AG04450 (cell line): ENCODE results near the gene MAML3. TPM values are rescaled to one million over a fixed set of nuclear protein-coding genes. Genes with fewer than 3 reads are reported as not detected.

ENCODE experiments used
- CTCF ChIA-PET: fragments of 300-600, 350-600 bp; formaldehyde crosslinking; extraction: SDS; loops from one replicate; lab custom pipeline; 2022; ENCODE audit warnings: antibody characterized with exemption, inconsistent platforms; lab: Charles Lee
- POLR2A ChIA-PET: fragments of 350-600 bp; formaldehyde crosslinking; extraction: SDS; loops from one replicate; lab custom pipeline; 2021; ENCODE audit warnings: antibody characterized with exemption, inconsistent platforms; lab: Yijun Ruan, JAX
- DNase-seq: peaks from one replicate; pipeline ENCODE4 v3.0.0-alpha.2; 2011; ENCODE audit warnings: low read depth, low spot score
- H3K27ac ChIP-seq: one replicate; pipeline ENCODE4 v1.5.1; 2012; ENCODE audit warnings: low read depth, low read length, control low read depth
- H3K27me3 ChIP-seq: one replicate; pipeline ENCODE4 v1.6.0; 2012; ENCODE audit warnings: low read length; ENCODE audit not compliant: control insufficient read depth, insufficient read depth
- H3K4me3 ChIP-seq: 2 replicates; pipeline ENCODE4 v1.5.1; 2011; ENCODE audit warnings: mild to moderate bottlenecking, low read depth, low read length, control low read depth
- H3K9me3 ChIP-seq: 2 replicates; pipeline ENCODE4 v1.5.1; 2012; ENCODE audit warnings: low read length; ENCODE audit not compliant: control insufficient read depth, insufficient read depth
- CTCF ChIP-seq: IDR thresholded peaks from 2 replicates; pipeline ENCODE4 v1.5.1; 2011; ENCODE audit warnings: low read depth, low read length, control low read depth, inconsistent platforms
- polyA plus RNA-seq: library from polyadenylated mRNA; depleted of rRNA; stranded (reverse); fragments of >200 nt; gene quantifications from 2 replicates; pipeline ENCODE4 v1.2.3, GENCODE V29; 2011

The MAML3 gene
- polyA plus RNA-seq, 1 experiment: 4.1 TPM

- H3K9me3 ChIP-seq: no peaks in the 10 kb centered on the region
- ChIA-PET CTCF (no interaction called here), POLR2A (no interaction called here)
- no peaks in the 10 kb centered on the region for H3K27me3 ChIP-seq
- H3K27ac ChIP-seq: no peak overlapping the region
- no peak for TF ChIP-seq CTCF
- H3K4me3 ChIP-seq: no peak overlapping the region
- no peak for DNase-seq
These were observed 385.1 kb downstream of the MAML3 start for GRCh38 chr4:139768896-139769295.

- POLR2A ChIA-PET: no interaction called here
These were observed 385.6 kb downstream of the MAML3 start for GRCh38 chr4:139768366-139768765.

GRCh38 chr4:139767585-139767984, 386.4 kb downstream of the MAML3 start:
- POLR2A ChIA-PET: no interaction called here
- DNase-seq: no peak
- no peaks in the 10 kb centered on the region for H3K27me3 ChIP-seq
- H3K9me3 ChIP-seq: no peaks in the 10 kb centered on the region
- no peak for TF ChIP-seq CTCF
- H3K27ac ChIP-seq: no peak overlapping the region
- CTCF ChIA-PET: interaction anchor here (1.3 kb wide), 1 partner anchor 27 kb away, joined by 3 read pairs; no protein-coding TSS in a partner anchor
- no peak overlapping the region for H3K4me3 ChIP-seq

More at GRCh38 chr4:139768366-139768765, 385.6 kb downstream of the MAML3 start:
- no peak for TF ChIP-seq CTCF
- no peak overlapping the region for H3K27ac ChIP-seq
- no peaks in the 10 kb centered on the region for H3K9me3 ChIP-seq
- CTCF ChIA-PET: no interaction called here
- no peak overlapping the region for H3K4me3 ChIP-seq
- no peak for DNase-seq
- no peaks in the 10 kb centered on the region for H3K27me3 ChIP-seq

- Histone ChIP-seq H3K9me3 (no peaks in the 10 kb centered on the region), H3K27me3 (no peaks in the 10 kb centered on the region), H3K27ac (no peak overlapping the region), H3K4me3 (no peak overlapping the region)
- no peak for DNase-seq
- POLR2A ChIA-PET: no interaction called here
- CTCF ChIA-PET: interaction anchor here (1.3 kb wide), 1 partner anchor 27 kb away, joined by 3 read pairs; no protein-coding TSS in a partner anchor
- TF ChIP-seq CTCF: no peak
These were observed 386.8 kb downstream of the MAML3 start for GRCh38 chr4:139767168-139767567.

- H3K4me3 ChIP-seq: no peak overlapping the region
- no peaks in the 10 kb centered on the region for H3K27me3 ChIP-seq
- CTCF ChIA-PET: no interaction called here
- DNase-seq: no peak
- H3K27ac ChIP-seq: no peak overlapping the region
- no peaks in the 10 kb centered on the region for H3K9me3 ChIP-seq
- POLR2A ChIA-PET: no interaction called here
- no peak for TF ChIP-seq CTCF
These were observed 389.2 kb downstream of the MAML3 start for GRCh38 chr4:139764686-139765310.
